Measurements from ENCODE around the gene TFAP2B.

Gene TFAP2B

GRCh38 chr6:50849796-50850180, 31.1 kb downstream of the TFAP2B start:
- DNase-seq, result no peak

DNA sequence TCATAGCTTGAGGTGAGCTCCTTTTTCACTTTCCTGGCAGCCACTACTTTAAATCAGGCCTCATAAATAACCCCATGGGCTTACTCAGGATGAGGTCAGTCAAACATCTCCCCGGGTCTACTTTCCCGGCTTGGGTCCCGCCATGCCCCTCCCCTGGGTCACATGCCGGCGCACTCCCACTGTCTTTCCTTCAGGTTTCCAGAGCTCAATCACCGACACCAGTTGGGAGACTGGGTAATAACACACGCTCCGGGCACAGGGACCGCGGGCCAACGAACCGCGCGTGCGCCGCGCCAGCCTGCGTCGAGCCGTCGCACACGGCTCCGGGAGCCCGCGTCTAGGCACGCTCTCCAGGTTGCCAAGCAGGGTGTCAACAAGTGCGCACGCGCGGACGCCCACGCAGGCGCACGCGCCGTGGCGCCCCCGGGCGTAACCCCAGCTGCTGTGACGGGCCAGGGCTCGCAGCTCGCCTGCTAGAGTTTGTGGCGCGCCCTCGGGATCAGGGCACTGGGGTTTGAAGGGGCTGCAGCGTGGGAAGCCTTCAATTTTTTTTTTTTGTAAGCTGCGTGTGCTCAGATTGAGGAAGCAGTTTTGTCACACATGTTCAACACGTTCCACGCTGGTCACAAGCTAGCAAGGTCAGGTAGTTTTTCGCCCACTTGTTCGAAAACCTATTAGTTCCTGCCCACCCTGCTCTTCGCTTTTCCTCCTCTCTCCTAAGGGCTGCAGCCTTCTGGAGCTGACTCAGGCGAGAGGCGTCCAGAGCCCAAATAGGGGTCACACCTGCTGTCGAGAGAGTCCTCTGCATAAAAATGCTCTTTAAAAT, 31.8 kb downstream of the TFAP2B start:
- no peak for DNase-seq

DNA sequence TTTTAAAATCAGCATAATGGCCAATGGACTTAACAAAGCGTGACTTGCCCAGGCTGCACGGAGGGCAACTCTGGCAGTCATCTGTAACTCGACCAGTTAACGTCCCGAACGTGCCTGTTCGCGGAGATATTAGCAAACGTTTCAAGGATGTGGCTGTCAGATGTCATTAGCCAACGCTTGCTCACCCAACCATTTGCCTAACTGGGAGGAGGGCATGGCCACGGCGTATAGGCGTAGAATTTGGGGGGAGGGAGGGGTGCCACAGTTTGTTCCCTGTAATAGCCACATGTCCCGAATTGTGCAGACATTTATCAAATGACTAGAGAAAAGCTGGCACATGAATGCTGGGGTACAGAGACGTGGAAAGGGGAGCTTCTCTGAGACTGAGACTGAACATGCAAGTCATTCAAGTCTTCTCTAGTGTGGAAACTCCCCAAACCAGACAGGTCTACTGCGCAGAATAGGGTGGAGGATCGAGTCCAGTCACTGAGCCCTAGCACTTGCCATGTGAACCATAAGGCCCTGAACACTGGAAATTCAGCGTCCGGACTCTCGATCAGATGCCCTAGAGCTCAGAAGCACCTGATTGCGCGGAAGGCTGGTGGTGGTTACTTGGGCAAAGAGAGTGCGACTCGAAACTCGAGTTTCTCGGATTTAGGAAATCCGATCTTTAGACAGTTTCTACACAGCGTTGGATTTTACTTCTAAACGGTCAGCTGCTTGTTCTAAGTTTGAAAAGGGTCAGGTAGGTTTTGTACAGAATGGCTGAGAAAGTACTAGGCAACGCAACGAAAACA, 32.6 kb downstream of the TFAP2B start:
- no peak for DNase-seq

- DNase-seq, result no peak
These were observed 35.3 kb downstream of the TFAP2B start for GRCh38 chr6:50853939-50854338.

DNA sequence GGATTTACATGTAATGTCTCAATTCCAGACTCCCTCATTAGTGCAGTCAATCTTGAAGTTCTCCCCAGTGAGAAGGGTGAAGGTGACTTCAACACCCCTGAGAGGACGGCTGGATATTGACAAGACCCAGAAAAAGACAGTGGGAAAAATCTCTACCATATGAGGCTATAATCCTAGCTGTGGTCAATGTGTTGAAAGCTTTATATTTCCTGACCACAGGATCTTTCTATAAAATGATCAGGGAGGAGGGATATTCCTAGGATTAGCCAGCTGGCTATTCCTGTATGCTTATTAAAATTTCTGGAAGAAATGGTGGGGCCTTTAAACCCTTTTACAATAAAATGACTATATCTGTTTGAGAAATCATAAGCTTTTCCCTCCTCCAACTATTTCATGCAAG, 43.0 kb downstream of the TFAP2B start:
- DNase-seq, result no peak

- DNase-seq, result no peak
These were observed 43.5 kb downstream of the TFAP2B start for GRCh38 chr6:50862176-50862575.

DNA sequence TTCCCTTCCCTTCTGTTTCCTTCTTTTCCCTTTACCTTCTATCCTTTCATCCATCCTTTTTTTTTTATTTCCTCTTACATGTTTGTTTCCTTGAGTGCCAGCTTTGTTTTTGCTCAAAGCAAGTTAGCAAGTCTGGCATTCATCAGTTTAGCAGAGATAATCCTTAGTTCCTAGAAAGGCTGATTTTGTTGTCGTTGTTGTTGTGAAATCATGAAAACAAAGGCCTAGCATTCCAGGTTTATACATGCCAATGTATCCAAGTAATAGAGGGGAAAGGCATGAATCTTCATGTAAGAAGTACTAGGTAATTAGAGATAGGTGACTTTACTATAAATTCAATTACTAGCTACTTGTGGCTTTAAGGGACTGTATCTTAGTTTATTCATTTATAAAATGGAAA, 45.9 kb downstream of the TFAP2B start:
- DNase-seq, result no peak

GRCh38 chr6:50868466-50868865, 49.8 kb downstream of the TFAP2B start:
- DNase-seq, result no peak

DNA sequence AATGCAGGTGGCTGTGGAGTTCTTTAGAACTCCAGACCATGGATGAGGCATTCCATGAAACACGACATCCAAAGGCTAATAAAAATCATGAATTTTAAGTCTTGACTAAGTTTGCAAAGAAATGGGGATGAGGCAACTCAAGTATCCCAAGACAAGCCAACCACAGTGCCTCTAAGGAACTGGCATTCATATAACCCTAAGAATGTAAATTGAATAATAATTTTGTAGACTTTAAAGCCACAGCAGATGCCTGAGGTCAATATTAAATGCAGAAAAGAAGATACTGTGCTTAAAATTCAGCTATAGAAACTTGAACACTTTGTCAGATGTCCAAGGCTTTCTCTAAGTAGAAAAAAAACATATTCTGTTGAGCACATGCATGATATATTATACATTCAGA, 54.5 kb downstream of the TFAP2B start:
- DNase-seq, result no peak

DNA sequence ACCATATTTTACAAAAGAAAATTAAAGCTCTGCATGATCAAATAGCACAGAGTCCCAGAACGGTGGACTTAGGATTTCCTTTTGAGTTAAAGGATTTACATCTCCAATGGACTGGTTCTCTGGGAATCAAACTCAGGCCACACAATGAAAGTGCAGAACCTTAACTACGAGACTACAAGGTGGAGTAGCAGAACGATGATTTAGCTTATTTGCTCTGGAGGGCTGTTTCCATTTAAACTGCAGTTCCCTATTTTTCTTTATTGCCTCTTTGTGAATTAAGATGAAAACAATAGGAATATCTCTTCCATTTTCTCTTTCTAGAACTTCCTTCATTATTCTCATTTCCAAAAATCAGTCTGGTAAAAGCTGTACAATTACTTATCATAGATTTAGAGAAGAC, 65.7 kb downstream of the TFAP2B start:
- no peak for DNase-seq

- no peak for DNase-seq
These were observed 68.4 kb downstream of the TFAP2B start for GRCh38 chr6:50887112-50887511.

DNA sequence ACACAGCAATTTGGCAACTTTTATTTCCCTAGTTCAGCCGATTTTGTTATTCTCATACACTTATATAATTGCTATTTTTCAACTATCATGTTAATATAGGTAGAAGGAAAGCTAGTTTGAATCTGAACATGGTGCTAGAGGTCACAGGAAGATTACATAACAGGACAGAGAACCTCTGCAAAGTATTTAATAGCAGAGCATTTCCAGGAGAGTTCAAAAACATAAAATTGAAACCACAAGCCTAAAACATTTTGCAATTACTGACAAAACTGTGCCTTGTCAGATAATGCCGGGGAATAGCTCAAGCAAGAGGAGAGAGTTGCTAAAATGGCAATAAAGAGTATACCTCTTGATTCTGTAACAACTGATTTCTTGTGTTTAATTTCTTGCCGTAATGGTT, 70.8 kb downstream of the TFAP2B start:
- DNase-seq, result no peak

GRCh38 chr6:50889935-50890334, 71.3 kb downstream of the TFAP2B start:
- DNase-seq, result no peak

- no peak for DNase-seq
These were observed 71.9 kb downstream of the TFAP2B start for GRCh38 chr6:50890579-50890978.

- DNase-seq, result no peak
These were observed 72.6 kb downstream of the TFAP2B start for GRCh38 chr6:50891290-50891689.

Data from kidney glomerular epithelial cell (primary cell).